HEK293 (cell line): ENCODE data around the gene SMCHD1.

Experiments used
- CTCF ChIA-PET: fragments of 350-600 bp; formaldehyde crosslinking; extraction: SDS; loops from one replicate; lab custom pipeline; 2021; ENCODE audit warnings: antibody characterized with exemption; lab: Yijun Ruan, JAX
- POLR2A ChIA-PET: fragments of 300-600 bp; formaldehyde crosslinking; extraction: SDS; loops from one replicate; lab custom pipeline; 2020; ENCODE audit warnings: antibody characterized with exemption, inconsistent platforms; lab: Yijun Ruan, JAX
- H3K27ac ChIP-seq: fragments of 200-500 bp; sonication (Bioruptor generic); 2 replicates; pipeline ENCODE4 v1.5.1; 2014; ENCODE audit warnings: low read depth, low read length, control low read depth, inconsistent platforms; ENCODE audit errors: extremely low read depth
- H3K36me3 ChIP-seq, 2 experiments: fragments of 200-500 bp in 1 of 2; sonication (Bioruptor generic) in 1 of 2; 1 replicate in 1 of 2; 2 replicates in 1 of 2; pipeline ENCODE4 v1.5.1; 2014 to 2017; ENCODE audit warnings: inconsistent platforms in 2 of 2, low read length in 2 of 2; ENCODE audit not compliant: control insufficient read depth in 2 of 2, insufficient read depth in 1 of 2
- H3K4me1 ChIP-seq: fragments of 200-500 bp; sonication (Bioruptor generic); 2 replicates; pipeline ENCODE4 v1.5.1; 2014; ENCODE audit warnings: mild to moderate bottlenecking, low read length, inconsistent platforms; ENCODE audit not compliant: control insufficient read depth, insufficient read depth
- H3K4me3 ChIP-seq: 2 replicates; pipeline ENCODE4 v1.5.1; 2011; ENCODE audit warnings: low read depth, mild to moderate bottlenecking, control low read depth, low read length, moderate library complexity
- H3K9me3 ChIP-seq: fragments of 200-500 bp; sonication (Bioruptor generic); 2 replicates; pipeline ENCODE4 v1.5.1; 2014; ENCODE audit warnings: low read depth, low read length, inconsistent platforms; ENCODE audit not compliant: control insufficient read depth, insufficient read depth
- BCL11A ChIP-seq: fragments of 450-650 bp; formaldehyde crosslinking; IDR thresholded peaks from 2 replicates; pipeline ENCODE4 v1.5.1; 2016; ENCODE audit warnings: low read depth, missing biosample characterization, missing genetic modification characterization
- IKZF3 ChIP-seq: fragments of 450-650 bp; IDR thresholded peaks from 2 replicates; pipeline ENCODE4 v1.5.0; 2018; ENCODE audit warnings: missing biosample characterization, mild to moderate bottlenecking, missing genetic modification characterization, moderate library complexity
- OVOL3 ChIP-seq: fragments of 450-650 bp; formaldehyde crosslinking; IDR thresholded peaks from 2 replicates; pipeline ENCODE4 v1.5.1; 2016; ENCODE audit warnings: missing biosample characterization, missing genetic modification characterization
- SCRT2 ChIP-seq: fragments of 450-650 bp; formaldehyde crosslinking; IDR thresholded peaks from 2 replicates; pipeline ENCODE4 v1.5.1; 2016; ENCODE audit warnings: missing biosample characterization, missing genetic modification characterization
- TCF7L2 ChIP-seq: IDR thresholded peaks from 2 replicates; pipeline ENCODE4 v1.6.1; 2011; ENCODE audit warnings: low read depth, mild to moderate bottlenecking, inconsistent platforms, low read length, moderate library complexity, borderline replicate concordance
- ZBTB11 ChIP-seq: fragments of 450-650 bp; formaldehyde crosslinking; conservative IDR thresholded peaks from 2 replicates; pipeline ENCODE4 v1.5.1; 2016; ENCODE audit warnings: low read depth, missing biosample characterization, missing genetic modification characterization
- ZFHX2 ChIP-seq: fragments of 450-650 bp; formaldehyde crosslinking; conservative IDR thresholded peaks from 2 replicates; pipeline ENCODE4 v1.5.1; 2016; ENCODE audit warnings: missing biosample characterization, missing genetic modification characterization
- ZFP41 ChIP-seq: fragments of 450-650 bp; formaldehyde crosslinking; IDR thresholded peaks from 2 replicates; pipeline ENCODE4 v1.5.1; 2016; ENCODE audit warnings: missing biosample characterization, missing genetic modification characterization, borderline replicate concordance
- ZNF114 ChIP-seq: fragments of 450-650 bp; formaldehyde crosslinking; IDR thresholded peaks from 2 replicates; pipeline ENCODE4 v1.5.0; 2017; ENCODE audit warnings: missing biosample characterization, missing genetic modification characterization
- ZNF140 ChIP-seq: fragments of 450-650 bp; formaldehyde crosslinking; IDR thresholded peaks from 2 replicates; pipeline ENCODE4 v1.5.1; 2016; ENCODE audit warnings: missing biosample characterization, missing genetic modification characterization
- ZNF157 ChIP-seq: fragments of 450-650 bp; formaldehyde crosslinking; IDR thresholded peaks from 2 replicates; pipeline ENCODE4 v1.5.1; 2016; ENCODE audit warnings: missing biosample characterization, missing genetic modification characterization
- ZNF184 ChIP-seq: fragments of 450-650 bp; IDR thresholded peaks from 2 replicates; pipeline ENCODE4 v1.5.1; 2018; ENCODE audit warnings: missing biosample characterization, mild to moderate bottlenecking, missing genetic modification characterization
- ZNF23 ChIP-seq: fragments of 450-650 bp; formaldehyde crosslinking; IDR thresholded peaks from 2 replicates; pipeline ENCODE4 v1.5.1; 2016; ENCODE audit warnings: missing biosample characterization, missing genetic modification characterization, borderline replicate concordance
- ZNF292 ChIP-seq: fragments of 450-650 bp; formaldehyde crosslinking; IDR thresholded peaks from 2 replicates; pipeline ENCODE4 v1.5.1; 2016; ENCODE audit warnings: low read depth, missing biosample characterization, missing genetic modification characterization, borderline replicate concordance
- ZNF341 ChIP-seq: fragments of 450-650 bp; formaldehyde crosslinking; IDR thresholded peaks from 2 replicates; pipeline ENCODE4; 2016; ENCODE audit warnings: low read depth, missing biosample characterization, missing genetic modification characterization
- ZNF521 ChIP-seq: fragments of 450-650 bp; formaldehyde crosslinking; IDR thresholded peaks from 2 replicates; pipeline ENCODE4 v1.5.1; 2017; ENCODE audit warnings: missing biosample characterization, mild to moderate bottlenecking, missing genetic modification characterization
- ZNF530 ChIP-seq: fragments of 450-650 bp; formaldehyde crosslinking; IDR thresholded peaks from 2 replicates; pipeline ENCODE4 v1.5.1; 2016; ENCODE audit warnings: low read depth, missing biosample characterization, missing genetic modification characterization
- ZNF585B ChIP-seq: fragments of 450-650 bp; formaldehyde crosslinking; IDR thresholded peaks from 2 replicates; pipeline ENCODE4 v1.5.1; 2016; ENCODE audit warnings: missing biosample characterization, missing genetic modification characterization
- ZNF600 ChIP-seq: fragments of 450-650 bp; formaldehyde crosslinking; IDR thresholded peaks from 2 replicates; pipeline ENCODE4 v1.5.1; 2016; ENCODE audit warnings: missing biosample characterization, missing genetic modification characterization
- ZNF610 ChIP-seq: fragments of 450-650 bp; formaldehyde crosslinking; IDR thresholded peaks from 2 replicates; pipeline ENCODE4 v1.5.1; 2016; ENCODE audit warnings: missing biosample characterization, missing genetic modification characterization, borderline replicate concordance
- ZNF677 ChIP-seq: fragments of 450-650 bp; IDR thresholded peaks from 2 replicates; pipeline ENCODE4 v1.5.0; 2018; ENCODE audit warnings: missing biosample characterization, mild to moderate bottlenecking, missing genetic modification characterization, moderate library complexity
- ZNF791 ChIP-seq: fragments of 450-650 bp; formaldehyde crosslinking; IDR thresholded peaks from 2 replicates; pipeline ENCODE4 v1.5.1; 2016; ENCODE audit warnings: missing biosample characterization, missing genetic modification characterization
- TF ChIP-seq, protein P1 (sequence below): fragments of 450-650 bp; formaldehyde crosslinking; IDR thresholded peaks from 2 replicates; pipeline ENCODE4 v1.5.1; 2016; ENCODE audit warnings: missing biosample characterization, missing genetic modification characterization
- TF ChIP-seq, protein P2 (sequence below): sonication (generic); formaldehyde crosslinking; IDR thresholded peaks from 2 replicates; pipeline ENCODE4 v1.8.1; 2022; ENCODE audit warnings: mild to moderate bottlenecking, moderate library complexity, missing genetic modification reagents
- TF ChIP-seq, protein P3 (sequence below): fragments of 450-650 bp; formaldehyde crosslinking; IDR thresholded peaks from 2 replicates; pipeline ENCODE4 v1.5.0; 2017; ENCODE audit warnings: missing biosample characterization, missing genetic modification characterization, borderline replicate concordance
- TF ChIP-seq, protein P4 (sequence below): fragments of 450-650 bp; formaldehyde crosslinking; IDR thresholded peaks from 2 replicates; pipeline ENCODE4 v1.5.1; 2016; ENCODE audit warnings: missing biosample characterization, missing genetic modification characterization

Gene SMCHD1

DNA sequence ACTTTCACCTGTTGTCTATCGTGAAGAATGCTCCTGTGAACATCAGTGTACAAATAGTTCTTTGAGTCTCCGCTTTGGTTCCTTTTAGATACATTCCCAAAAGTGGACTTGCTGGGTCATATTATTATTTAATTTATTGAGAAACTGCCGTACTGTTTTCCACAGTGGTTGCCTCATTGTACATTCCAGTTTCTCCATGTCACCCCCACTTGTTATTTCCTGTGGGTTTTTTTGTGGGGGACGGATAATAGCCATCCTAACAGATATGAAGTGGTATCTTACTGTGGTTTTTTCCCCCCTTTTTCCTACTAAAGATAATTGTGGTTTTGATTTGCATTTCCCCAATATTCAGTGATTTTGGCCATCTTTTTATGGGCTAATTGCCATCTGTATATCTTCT, 53.8 kb downstream of the SMCHD1 start (continued):
- no peak for TF ChIP-seq ZBTB11 (tag by site-specific recombination)
- no peak for TF ChIP-seq ZNF677
- TF ChIP-seq, all 188 proteins: peak for 0

DNA sequence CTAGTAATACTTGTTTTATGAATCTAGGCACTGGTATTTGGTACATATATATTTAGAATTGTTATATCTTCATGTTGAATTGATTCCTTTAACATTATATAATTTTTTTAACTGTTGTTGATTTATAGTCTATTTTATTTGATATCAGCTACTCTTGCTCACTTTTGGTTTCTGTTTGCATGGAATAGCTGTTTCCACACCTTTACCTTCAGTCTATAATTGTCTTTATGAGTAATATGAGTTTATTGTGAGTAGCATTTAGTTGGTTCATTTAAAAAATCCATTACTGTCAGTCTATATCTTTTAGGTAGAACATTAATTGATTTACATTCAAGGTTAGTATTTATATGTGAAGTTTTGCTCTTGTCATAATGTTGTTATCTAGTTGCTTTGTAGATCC, 58.6 kb downstream of the SMCHD1 start:
- POLR2A ChIA-PET = no interaction called here
- peaks cover 38 to 60% of the 10 kb centered on the region in 2 experiments for H3K36me3 ChIP-seq

GRCh38 chr18:2715990-2716389, 60.5 kb downstream of the SMCHD1 start:
- ChIA-PET POLR2A (no interaction called here), CTCF (interaction anchor here (0.5 kb wide), 1 partner anchor 13 kb away, joined by 5 read pairs; no protein-coding TSS in a partner anchor)
- H3K36me3 ChIP-seq = peaks cover 36 to 62% of the 10 kb centered on the region in 2 experiments
- no peak for TF ChIP-seq BCL11A (tag by site-specific recombination)
- no peak for TF ChIP-seq ZNF521 (tag by site-specific recombination)
- no peak for TF ChIP-seq ZNF610 (tag by site-specific recombination)
- no peak for TF ChIP-seq ZNF341
- TF ChIP-seq OVOL3 = no peak
- no peak for TF ChIP-seq IKZF3 (tag by site-specific recombination)
- no peak for TF ChIP-seq ZFHX2 (tag by site-specific recombination)
- TF ChIP-seq, protein P1, sequence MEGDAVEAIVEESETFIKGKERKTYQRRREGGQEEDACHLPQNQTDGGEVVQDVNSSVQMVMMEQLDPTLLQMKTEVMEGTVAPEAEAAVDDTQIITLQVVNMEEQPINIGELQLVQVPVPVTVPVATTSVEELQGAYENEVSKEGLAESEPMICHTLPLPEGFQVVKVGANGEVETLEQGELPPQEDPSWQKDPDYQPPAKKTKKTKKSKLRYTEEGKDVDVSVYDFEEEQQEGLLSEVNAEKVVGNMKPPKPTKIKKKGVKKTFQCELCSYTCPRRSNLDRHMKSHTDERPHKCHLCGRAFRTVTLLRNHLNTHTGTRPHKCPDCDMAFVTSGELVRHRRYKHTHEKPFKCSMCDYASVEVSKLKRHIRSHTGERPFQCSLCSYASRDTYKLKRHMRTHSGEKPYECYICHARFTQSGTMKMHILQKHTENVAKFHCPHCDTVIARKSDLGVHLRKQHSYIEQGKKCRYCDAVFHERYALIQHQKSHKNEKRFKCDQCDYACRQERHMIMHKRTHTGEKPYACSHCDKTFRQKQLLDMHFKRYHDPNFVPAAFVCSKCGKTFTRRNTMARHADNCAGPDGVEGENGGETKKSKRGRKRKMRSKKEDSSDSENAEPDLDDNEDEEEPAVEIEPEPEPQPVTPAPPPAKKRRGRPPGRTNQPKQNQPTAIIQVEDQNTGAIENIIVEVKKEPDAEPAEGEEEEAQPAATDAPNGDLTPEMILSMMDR = no peak
- TF ChIP-seq, protein P2, sequence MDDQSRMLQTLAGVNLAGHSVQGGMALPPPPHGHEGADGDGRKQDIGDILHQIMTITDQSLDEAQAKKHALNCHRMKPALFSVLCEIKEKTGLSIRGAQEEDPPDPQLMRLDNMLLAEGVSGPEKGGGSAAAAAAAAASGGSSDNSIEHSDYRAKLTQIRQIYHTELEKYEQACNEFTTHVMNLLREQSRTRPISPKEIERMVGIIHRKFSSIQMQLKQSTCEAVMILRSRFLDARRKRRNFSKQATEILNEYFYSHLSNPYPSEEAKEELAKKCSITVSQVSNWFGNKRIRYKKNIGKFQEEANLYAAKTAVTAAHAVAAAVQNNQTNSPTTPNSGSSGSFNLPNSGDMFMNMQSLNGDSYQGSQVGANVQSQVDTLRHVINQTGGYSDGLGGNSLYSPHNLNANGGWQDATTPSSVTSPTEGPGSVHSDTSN (CRISPR knock-in tag) = no peak
- TF ChIP-seq ZNF600 (tag by site-specific recombination) = no peak
- no peak for TF ChIP-seq ZNF140 (tag by site-specific recombination)
- no peak for TF ChIP-seq TCF7L2

More for the DNA sequence above, 58.6 kb downstream of the SMCHD1 start:
- H3K4me1 ChIP-seq = no peaks in the 10 kb centered on the region
- H3K4me3 ChIP-seq = no peak overlapping the region
- TF ChIP-seq ZNF184 (tag by site-specific recombination) = no peak
- no peak for TF ChIP-seq ZNF23
- TF ChIP-seq ZNF114 (tag by site-specific recombination) = no peak
- TF ChIP-seq, protein P3, sequence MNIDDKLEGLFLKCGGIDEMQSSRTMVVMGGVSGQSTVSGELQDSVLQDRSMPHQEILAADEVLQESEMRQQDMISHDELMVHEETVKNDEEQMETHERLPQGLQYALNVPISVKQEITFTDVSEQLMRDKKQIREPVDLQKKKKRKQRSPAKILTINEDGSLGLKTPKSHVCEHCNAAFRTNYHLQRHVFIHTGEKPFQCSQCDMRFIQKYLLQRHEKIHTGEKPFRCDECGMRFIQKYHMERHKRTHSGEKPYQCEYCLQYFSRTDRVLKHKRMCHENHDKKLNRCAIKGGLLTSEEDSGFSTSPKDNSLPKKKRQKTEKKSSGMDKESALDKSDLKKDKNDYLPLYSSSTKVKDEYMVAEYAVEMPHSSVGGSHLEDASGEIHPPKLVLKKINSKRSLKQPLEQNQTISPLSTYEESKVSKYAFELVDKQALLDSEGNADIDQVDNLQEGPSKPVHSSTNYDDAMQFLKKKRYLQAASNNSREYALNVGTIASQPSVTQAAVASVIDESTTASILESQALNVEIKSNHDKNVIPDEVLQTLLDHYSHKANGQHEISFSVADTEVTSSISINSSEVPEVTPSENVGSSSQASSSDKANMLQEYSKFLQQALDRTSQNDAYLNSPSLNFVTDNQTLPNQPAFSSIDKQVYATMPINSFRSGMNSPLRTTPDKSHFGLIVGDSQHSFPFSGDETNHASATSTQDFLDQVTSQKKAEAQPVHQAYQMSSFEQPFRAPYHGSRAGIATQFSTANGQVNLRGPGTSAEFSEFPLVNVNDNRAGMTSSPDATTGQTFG (tag by site-specific recombination) = no peak
- TF ChIP-seq SCRT2 (tag by site-specific recombination) = no peak
- TF ChIP-seq ZNF791 (tag by site-specific recombination) = no peak
- TF ChIP-seq, protein P4, sequence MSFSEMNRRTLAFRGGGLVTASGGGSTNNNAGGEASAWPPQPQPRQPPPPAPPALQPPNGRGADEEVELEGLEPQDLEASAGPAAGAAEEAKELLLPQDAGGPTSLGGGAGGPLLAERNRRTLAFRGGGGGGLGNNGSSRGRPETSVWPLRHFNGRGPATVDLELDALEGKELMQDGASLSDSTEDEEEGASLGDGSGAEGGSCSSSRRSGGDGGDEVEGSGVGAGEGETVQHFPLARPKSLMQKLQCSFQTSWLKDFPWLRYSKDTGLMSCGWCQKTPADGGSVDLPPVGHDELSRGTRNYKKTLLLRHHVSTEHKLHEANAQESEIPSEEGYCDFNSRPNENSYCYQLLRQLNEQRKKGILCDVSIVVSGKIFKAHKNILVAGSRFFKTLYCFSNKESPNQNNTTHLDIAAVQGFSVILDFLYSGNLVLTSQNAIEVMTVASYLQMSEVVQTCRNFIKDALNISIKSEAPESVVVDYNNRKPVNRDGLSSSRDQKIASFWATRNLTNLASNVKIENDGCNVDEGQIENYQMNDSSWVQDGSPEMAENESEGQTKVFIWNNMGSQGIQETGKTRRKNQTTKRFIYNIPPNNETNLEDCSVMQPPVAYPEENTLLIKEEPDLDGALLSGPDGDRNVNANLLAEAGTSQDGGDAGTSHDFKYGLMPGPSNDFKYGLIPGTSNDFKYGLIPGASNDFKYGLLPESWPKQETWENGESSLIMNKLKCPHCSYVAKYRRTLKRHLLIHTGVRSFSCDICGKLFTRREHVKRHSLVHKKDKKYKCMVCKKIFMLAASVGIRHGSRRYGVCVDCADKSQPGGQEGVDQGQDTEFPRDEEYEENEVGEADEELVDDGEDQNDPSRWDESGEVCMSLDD (tag by site-specific recombination) = no peak
- no peak for TF ChIP-seq ZNF157
- TF ChIP-seq ZFP41 (tag by site-specific recombination) = no peak
- TF ChIP-seq ZNF292 = no peak
- TF ChIP-seq ZNF585B (tag by site-specific recombination) = no peak
- no peak for TF ChIP-seq ZNF530
- CTCF ChIA-PET = no interaction called here
- no peaks in the 10 kb centered on the region for H3K9me3 ChIP-seq
- H3K27ac ChIP-seq = no peak overlapping the region

More at GRCh38 chr18:2715990-2716389, 60.5 kb downstream of the SMCHD1 start:
- no peaks in the 10 kb centered on the region for H3K4me1 ChIP-seq
- H3K27ac ChIP-seq = no peak overlapping the region
- no peaks in the 10 kb centered on the region for H3K9me3 ChIP-seq
- no peak overlapping the region for H3K4me3 ChIP-seq
